GM18526 (cell line): ENCODE data around the gene KCMF1.

Source experiments
- POLR2A ChIP-seq: IDR thresholded peaks from 3 replicates; pipeline ENCODE4 v1.6.1; 2011; ENCODE audit not compliant: insufficient read length; ENCODE audit errors: extremely low read depth

Gene KCMF1

DNA sequence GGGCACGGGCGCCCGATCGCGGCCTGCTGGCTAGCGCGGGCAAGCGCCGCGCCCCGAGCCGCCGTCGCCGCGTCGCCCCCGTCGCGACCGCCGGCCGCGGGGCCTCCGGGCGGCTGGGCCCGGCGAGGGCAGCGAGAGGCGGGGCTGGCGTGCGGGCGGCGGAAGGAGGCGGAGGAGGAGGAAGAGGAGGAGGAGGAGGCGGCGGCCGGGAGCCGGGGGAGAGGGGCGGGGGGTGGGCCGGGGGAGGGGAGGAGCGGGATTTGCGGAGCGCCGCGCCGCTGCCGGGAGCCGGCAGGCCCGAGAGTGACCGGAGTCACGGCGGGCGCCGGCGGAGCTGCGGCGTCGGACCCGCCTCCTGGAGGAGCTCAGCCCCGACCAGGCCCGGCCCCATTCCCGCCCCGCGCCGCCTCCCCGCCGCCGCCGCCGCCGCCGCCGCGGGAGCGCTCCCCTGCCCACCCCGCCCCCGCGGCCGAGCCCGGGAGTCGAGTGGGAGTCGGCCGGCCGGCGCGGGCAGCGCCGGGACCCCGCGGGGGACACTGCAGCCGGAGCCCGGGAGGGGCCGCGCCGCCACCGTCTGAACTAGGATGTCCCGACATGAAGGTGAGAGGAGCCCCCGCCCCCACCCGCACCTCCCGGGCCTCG, at the start of gene KCMF1:
TSS of gene KCMF1 (plus strand) at position 294 of the 642 bp plus-strand sequence. CDS start at position 585, 291 bp downstream.
- peak; percentile 39 for TF ChIP-seq POLR2A

DNA sequence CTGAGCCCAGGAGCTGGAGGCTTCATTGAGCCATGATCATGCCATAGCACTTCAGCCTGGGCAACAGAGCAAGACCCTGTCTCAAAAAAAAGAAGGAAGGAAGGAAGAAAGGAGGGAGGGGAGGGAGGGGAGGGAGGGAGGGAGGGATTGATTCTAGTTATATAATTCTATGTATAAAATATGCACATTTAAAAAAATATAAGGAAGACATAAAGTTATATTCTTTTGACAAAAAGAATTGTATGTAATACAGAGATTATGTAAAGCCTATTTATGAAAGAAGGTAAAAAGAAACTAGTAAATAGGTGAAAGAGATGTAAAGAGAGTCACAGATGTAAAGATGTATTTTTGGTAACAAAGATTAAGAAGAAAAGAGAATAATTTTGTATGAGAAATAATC, 48.0 kb upstream of the KCMF1 start:
- no peak for TF ChIP-seq POLR2A

DNA sequence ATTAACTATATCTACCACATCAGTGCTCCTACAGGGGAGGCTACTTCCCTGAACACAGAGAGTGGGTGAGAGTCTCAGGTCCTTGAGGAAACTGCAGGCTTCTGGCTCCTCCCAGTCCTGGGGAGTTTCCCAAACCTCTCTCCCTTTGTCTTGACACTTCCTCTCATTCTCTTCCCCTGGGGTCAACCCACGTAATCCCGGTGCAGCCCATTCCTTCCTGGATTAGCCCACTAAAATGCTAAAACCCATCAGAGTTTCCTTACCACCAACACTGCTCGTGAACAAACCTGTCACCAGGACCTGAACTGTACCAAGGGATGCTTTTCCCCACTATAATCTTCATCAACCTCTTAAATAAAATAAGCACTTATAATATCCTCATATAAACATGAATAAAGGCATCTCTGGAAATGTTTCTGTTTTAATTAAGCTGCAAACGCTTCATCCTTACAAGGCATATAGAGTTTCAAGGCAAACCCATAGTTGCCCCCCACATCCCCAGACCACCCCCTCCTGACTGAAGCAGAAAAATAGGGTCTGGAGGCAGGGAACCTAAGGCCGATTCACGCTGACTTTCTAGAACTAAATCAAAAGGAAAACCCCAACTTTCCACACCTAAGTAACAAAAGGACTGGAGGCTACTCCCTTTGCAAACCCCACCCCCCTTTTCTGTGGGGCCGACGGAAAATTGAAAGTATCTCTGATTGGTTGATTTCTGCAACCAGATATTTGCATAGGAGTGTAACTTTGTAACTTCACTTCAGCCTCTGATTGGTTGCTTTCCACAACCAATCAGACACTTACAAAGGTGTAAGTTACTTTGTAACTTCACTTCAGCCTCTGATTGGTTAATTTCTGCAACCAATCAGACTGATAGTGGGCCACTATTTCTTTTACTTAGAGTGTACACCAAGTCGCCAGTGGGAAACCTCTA, 46.5 kb upstream of the KCMF1 start:
- TF ChIP-seq POLR2A: no peak

DNA sequence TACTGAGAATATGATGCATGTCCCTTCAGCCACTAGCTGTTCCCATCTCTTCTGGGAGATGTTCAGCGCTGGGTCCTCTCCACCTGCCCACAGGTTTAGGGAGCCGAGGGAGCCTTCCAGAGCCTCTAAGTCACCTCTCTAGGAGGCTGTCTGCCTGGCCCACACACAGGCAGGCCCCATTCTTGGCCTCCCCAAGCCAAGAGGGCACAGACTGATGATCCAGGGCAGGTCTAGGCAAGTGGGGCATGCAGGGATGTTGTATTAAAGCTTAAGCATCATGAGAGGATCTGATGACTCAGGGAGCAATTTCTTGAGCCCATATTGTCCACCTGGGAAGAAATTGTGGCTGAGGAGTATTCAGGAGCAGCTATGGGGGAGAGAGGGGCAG, 45.6 kb upstream of the KCMF1 start:
- TF ChIP-seq POLR2A: no peak

DNA sequence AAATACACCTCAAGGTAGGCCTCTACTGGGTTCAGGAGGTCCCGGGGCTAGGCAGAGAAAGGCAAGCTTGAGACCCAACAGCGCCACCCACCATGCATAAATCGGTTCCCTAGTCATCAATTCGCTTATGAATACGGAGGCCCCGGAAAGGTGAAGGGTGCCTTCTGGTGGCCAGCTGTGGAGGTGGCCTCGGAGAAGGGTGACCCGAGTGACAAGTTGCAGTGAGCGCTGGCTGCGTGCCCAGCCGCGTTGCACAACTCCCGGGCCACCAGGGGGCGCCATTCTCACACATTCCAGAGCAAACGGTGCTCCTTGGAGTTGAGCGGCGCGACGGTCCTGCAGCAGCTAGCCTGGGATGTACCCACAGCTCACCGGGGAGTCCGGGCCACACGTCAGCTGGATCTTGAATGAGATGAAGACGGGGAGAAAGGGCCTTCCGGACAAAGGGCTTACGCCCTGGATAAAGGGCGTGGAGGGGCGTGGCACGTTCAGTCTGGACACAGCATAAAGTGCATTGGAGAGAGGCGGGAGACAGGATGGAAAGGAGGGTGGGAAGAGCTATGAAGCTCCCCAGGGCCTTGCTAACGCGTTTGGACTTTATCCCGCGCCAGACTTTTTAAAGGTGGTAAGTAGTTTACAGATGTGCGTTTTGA, 45.1 kb upstream of the KCMF1 start:
- peak; percentile 42 for TF ChIP-seq POLR2A

DNA sequence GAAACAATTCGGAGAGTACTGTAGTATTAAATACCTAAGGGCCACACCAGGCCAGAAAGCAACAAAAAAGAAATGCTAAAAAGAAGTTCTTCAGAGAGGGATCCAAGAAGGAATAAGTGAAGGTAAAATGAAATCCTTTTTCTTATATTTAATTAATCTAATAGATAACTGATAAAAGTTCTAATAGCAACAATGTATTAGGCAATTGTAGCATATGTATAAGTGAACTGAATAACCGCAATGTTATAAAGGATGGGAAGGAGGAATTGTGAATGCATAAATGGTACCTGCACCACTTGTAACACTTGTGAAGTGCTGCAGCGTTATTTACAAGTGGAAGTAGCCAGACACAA, 43.7 kb upstream of the KCMF1 start:
- no peak for TF ChIP-seq POLR2A

DNA sequence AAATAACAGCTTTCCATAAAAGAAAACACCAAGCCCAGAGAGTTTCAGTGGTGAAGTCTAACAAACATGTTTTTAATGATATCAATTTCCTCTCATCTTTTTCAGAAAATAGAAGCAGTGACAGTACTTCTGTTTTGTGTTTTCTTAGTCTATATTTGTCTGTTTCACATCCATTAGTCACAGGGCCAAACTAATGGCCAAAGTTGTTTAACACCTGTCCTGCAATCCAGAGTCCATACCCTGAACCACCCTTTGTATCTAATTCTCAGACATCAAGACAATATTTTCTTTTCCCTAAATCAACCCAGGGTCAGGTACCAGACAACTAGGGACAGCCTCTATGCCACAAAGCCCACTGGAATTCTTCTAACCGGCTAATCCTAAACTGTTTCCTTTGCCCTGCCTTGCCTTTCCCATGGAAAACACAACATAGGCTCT, 39.6 kb upstream of the KCMF1 start:
- TF ChIP-seq POLR2A: no peak

DNA sequence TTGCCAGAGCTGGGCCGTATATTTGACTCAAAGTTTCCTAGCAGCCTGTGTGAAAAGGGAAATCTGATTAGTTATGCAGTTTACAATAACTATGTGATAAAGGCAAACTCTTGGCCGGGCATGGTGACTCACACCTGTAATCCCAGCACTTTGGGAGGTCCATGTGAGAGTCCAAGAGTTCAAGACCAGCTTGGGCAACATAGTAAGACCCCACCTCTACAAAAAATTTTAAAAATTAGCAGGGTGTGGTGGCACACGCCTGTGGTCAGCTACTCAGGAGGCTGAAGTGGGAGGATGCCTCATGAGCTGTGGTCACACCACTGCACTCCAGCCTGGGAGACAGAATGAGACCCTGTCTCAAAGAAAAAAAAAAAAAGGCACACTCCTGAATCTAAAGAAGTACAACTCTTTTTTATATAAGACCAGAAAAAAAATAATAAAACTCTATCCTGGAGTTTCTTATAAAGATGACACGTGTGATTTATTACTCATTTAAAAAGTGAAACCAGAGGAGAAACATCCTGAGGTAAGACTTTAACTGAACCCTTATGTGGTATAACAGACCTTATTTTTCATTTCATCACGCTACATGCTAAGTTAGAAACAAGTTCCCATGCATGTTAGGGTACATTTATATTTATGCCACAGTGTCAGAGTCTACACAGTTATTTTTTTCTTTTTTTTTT, 32.6 kb upstream of the KCMF1 start:
- TF ChIP-seq POLR2A: no peak

DNA sequence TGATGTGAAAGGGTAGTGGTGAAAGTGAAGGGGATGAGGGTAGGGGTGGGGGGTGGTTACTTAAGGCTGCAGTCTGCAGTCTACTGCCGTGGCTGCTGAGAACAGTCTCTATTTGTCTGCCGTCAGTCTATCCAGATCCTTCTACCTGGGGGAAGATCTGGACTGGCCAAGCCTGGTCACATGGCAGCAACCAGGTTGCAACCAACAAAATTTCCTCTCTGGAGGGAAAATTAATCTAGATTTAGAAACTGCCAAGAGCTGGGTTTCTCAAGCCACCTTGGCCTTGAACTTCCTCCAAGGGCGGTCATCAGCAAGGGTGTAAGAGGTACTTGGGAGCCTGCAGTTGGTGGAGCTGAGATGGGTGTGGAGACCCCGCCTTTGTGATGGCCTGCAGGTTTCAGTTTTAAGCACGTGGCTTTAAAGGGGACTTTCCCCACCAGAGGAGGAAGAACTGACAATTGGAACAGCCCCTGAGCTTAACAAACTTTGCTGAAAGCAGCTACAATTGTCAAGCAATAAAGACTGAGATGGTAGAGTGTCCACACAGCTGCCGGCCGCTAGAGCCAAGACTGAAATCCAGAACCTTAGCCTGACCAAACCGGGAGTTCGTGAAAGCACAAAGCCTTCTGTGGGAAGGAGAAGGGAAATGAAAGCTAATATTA, 31.4 kb upstream of the KCMF1 start:
- TF ChIP-seq POLR2A: peak; percentile 41

DNA sequence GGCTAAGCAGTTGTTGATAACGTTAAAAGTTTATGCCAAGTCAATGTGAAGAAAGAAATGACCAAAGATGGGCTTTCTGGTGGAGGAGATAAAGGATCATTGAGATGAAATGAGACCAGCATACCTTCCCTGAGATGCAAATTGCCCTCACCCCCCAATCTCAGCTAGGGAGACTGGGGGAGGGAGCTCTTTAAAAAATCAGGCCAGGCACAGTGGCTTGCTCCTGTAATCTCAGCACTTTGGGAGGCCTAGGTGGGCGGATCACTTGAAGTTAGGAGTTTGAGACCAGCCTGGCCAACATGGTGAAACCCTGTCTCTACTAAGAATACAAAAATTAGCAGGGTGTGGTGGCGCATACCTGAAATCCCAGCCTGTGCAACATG, 30.9 kb upstream of the KCMF1 start:
- TF ChIP-seq POLR2A: no peak

DNA sequence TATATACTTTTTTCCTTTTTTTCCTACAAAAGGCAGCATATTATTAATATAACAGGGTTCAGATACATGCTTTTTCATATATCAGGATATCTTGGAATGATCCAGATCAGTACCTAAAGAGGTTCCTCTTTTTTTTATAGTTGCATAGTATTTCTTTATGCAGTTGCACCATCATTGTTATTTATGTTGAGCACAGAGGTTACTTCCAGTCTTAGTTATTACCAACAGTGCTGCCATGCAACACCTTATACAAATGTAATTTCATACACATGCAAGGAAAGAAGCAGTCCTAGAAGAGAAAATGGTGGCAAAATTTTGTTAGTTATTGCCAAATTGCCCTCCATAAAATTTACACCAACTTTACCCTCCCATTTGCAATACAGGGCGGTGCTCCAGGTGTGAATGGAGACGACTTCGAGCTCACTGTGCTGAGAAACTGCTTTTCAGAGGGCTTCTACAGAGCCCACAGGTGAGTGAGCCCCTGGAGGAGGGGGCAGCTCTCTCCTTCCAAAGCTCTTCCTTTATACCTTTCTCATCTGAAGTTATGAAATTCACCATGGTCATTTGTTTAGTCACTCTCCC, 30.0 kb upstream of the KCMF1 start:
- TF ChIP-seq POLR2A: no peak

DNA sequence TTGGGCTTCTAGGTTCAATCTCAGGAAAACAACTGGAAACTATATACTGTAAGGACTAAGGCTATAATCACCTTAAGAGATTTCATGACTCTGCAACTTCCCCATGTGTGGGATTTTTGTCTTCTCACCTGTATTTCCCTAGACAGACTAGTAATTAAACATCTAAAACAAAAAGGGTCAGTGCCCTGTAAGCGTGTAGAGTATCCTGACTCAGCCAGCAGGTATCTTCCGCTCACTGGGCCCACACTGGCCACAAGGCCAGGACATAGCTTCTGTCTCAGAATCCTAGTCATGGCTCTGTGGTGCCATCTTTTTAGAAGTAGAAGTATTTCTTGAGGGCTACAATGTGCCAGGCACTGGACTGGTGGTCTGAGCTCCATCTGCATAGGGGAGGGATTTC, 28.8 kb upstream of the KCMF1 start:
- TF ChIP-seq POLR2A: no peak

DNA sequence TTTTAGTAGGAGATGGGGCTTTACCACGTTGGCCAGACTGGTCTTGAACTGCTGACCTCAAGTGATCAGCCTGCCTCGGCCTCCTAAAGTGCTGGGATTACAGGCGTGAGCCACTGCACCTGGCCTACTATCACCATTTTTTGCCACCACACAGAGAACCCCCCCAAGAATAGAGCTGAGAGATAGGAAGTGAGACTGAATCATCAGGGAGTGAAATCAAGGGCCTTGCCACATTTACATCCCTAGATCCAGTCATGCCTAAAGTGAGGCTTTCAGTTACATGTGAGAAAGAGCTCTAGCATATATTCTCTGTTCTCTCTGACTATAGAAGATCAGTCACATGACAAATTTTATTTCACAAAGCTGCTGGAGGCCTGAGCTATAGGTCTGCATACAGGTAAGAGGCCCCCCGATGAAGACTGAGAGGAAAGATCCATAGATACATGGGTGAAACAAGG, 28.0 kb upstream of the KCMF1 start:
- TF ChIP-seq POLR2A: no peak

DNA sequence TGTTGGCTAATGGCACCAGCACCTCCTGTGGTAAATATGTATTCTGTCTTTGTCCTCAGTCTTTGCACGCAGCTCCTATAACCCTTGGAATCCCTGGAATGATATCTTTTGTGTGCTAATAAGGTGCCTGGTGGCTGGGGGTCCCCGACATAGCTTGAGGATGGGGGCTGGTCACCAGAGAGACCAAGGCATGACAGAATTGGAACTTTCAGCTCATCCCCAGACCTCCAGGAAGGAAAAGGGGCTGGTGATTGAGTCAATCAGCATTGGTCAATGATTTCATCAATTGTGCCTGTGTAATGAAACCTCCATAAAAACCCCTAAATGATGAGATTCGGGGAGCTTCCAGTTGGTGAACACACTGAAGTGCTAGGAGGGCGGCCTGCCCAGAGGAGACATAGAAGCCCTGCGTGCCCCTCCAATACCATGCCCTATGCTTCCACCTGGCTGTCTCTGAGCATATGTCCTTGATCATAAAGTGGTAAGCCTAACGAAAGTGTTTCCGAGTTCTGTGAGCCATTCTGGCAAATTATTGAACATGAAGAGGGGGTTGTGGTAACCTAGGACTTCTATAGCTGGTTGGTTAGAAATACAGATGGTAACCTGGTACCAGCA, 26.6 kb upstream of the KCMF1 start:
- TF ChIP-seq POLR2A: no peak
